ENCODE measurements around the gene TMPRSS6.

TMPRSS6 gene

DNA sequence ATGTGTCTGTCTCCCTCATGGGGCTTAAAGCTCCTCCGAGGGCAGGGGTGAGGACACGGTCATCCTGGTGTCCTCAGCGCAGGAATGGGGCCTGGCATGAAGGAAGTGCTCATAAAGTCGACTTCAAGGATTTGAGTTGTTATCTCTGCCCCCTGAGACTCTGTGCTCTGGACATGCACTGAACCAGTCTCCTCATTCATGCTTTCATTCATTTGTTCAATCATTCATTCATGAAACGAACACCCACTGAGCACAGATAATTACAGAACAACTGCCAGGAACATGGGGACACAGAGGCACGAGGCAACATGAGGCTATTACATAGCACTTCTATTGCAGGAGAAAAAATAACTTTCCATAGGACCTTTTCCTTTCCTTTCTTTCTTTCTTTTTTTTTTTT lies 16.5 kb downstream of the TMPRSS6 start:
- H3K4me3 ChIP-seq (ENCODE audit: insufficient read length, low read depth) = no peak overlapping the region
- no peak for DNase-seq (ENCODE audit: low read depth, low spot score)
- no peaks in the 10 kb centered on the region for H3K27me3 ChIP-seq (ENCODE audit: insufficient read depth, insufficient read length)
- no peaks in the 10 kb centered on the region for H3K36me3 ChIP-seq (ENCODE audit: insufficient read depth, insufficient read length, low read length)
- H3K9me3 ChIP-seq (ENCODE audit: insufficient read depth, low read length) = no peaks in the 10 kb centered on the region
- no peak overlapping the region for H3K9ac ChIP-seq (ENCODE audit: insufficient read length, low read depth)
- TF ChIP-seq ZNF274 (IDR thresholded peaks at IDR 0.05; ENCODE audit: low read depth, low read length) (no peak), SUZ12 (IDR thresholded peaks at IDR 0.05; ENCODE audit: extremely low read depth, insufficient read depth, insufficient read length) (no peak), YY1 (IDR thresholded peaks at IDR 0.05; ENCODE audit: insufficient read depth, insufficient read length) (no peak)
- peaks cover 6% of the 10 kb centered on the region for H3K4me1 ChIP-seq (ENCODE audit: insufficient read depth, insufficient read length)

DNA sequence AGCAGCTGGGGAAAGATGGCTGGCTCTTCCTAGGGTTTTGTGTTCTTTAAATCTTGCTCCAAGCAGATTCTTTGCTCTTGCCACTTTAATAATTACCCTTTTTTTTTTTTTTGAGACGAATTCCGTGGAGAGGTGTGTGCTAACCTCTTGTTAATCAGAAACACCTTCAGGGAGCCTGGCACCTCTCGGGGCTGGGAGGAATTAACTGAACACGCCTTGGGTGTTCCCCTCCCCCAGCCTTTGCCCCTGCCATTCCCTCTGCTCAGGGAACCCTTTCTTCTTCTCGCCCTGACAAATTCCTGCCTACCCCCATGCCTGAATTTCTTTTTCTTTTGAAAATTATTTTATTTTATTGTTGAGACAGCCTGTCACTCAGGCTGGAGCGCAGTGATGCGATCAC lies 17.5 kb downstream of the TMPRSS6 start:
- H3K4me3 ChIP-seq (ENCODE audit: insufficient read length, low read depth) = no peak overlapping the region

GRCh38 chr22:37090920-37091695 lies 18.4 kb downstream of the TMPRSS6 start:
- Histone ChIP-seq H3K4me3 (ENCODE audit: insufficient read length, low read depth) (no peak overlapping the region), H3K4me1 (ENCODE audit: insufficient read depth, insufficient read length) (peaks cover 8% of the 10 kb centered on the region), H3K9ac (ENCODE audit: insufficient read length, low read depth) (no peak overlapping the region), H3K36me3 (ENCODE audit: insufficient read depth, insufficient read length, low read length) (no peaks in the 10 kb centered on the region), H3K27me3 (ENCODE audit: insufficient read depth, insufficient read length) (peaks cover 4% of the 10 kb centered on the region), H3K9me3 (ENCODE audit: insufficient read depth, low read length) (no peaks in the 10 kb centered on the region)
- DNase-seq (ENCODE audit: low read depth, low spot score) = no peak
- TF ChIP-seq ZNF274 (IDR thresholded peaks at IDR 0.05; ENCODE audit: low read depth, low read length) (no peak), YY1 (IDR thresholded peaks at IDR 0.05; ENCODE audit: insufficient read depth, insufficient read length) (no peak), SUZ12 (IDR thresholded peaks at IDR 0.05; ENCODE audit: extremely low read depth, insufficient read depth, insufficient read length) (no peak)

More for the DNA sequence above, 17.5 kb downstream of the TMPRSS6 start:
- no peaks in the 10 kb centered on the region for H3K9me3 ChIP-seq (ENCODE audit: insufficient read depth, low read length)
- no peak for DNase-seq (ENCODE audit: low read depth, low spot score)
- H3K36me3 ChIP-seq (ENCODE audit: insufficient read depth, insufficient read length, low read length) = no peaks in the 10 kb centered on the region
- peaks cover 4% of the 10 kb centered on the region for H3K27me3 ChIP-seq (ENCODE audit: insufficient read depth, insufficient read length)
- TF ChIP-seq ZNF274 (IDR thresholded peaks at IDR 0.05; ENCODE audit: low read depth, low read length) (no peak), YY1 (IDR thresholded peaks at IDR 0.05; ENCODE audit: insufficient read depth, insufficient read length) (no peak), SUZ12 (IDR thresholded peaks at IDR 0.05; ENCODE audit: extremely low read depth, insufficient read depth, insufficient read length) (no peak)
- peaks cover 8% of the 10 kb centered on the region for H3K4me1 ChIP-seq (ENCODE audit: insufficient read depth, insufficient read length)
- no peak overlapping the region for H3K9ac ChIP-seq (ENCODE audit: insufficient read length, low read depth)

- Histone ChIP-seq H3K36me3 (ENCODE audit: insufficient read depth, insufficient read length, low read length) (no peaks in the 10 kb centered on the region), H3K9me3 (ENCODE audit: insufficient read depth, low read length) (no peaks in the 10 kb centered on the region), H3K4me3 (ENCODE audit: insufficient read length, low read depth) (no peak overlapping the region), H3K9ac (ENCODE audit: insufficient read length, low read depth) (no peak overlapping the region), H3K27me3 (ENCODE audit: insufficient read depth, insufficient read length) (peaks cover 9% of the 10 kb centered on the region), H3K4me1 (ENCODE audit: insufficient read depth, insufficient read length) (peaks cover 8% of the 10 kb centered on the region)
- TF ChIP-seq ZNF274 (IDR thresholded peaks at IDR 0.05; ENCODE audit: low read depth, low read length) (no peak), YY1 (IDR thresholded peaks at IDR 0.05; ENCODE audit: insufficient read depth, insufficient read length) (no peak), SUZ12 (IDR thresholded peaks at IDR 0.05; ENCODE audit: extremely low read depth, insufficient read depth, insufficient read length) (no peak)
- DNase-seq (ENCODE audit: low read depth, low spot score) = no peak
Measured at GRCh38 chr22:37089434-37089833, 20.1 kb downstream of the TMPRSS6 start.

- H3K4me1 ChIP-seq (ENCODE audit: insufficient read depth, insufficient read length) = peaks cover 8% of the 10 kb centered on the region
- no peak for DNase-seq (ENCODE audit: low read depth, low spot score)
- H3K9me3 ChIP-seq (ENCODE audit: insufficient read depth, low read length) = no peaks in the 10 kb centered on the region
- TF ChIP-seq ZNF274 (IDR thresholded peaks at IDR 0.05; ENCODE audit: low read depth, low read length) (no peak), SUZ12 (IDR thresholded peaks at IDR 0.05; ENCODE audit: extremely low read depth, insufficient read depth, insufficient read length) (no peak), YY1 (IDR thresholded peaks at IDR 0.05; ENCODE audit: insufficient read depth, insufficient read length) (no peak)
- no peak overlapping the region for H3K9ac ChIP-seq (ENCODE audit: insufficient read length, low read depth)
- peaks cover 9% of the 10 kb centered on the region for H3K27me3 ChIP-seq (ENCODE audit: insufficient read depth, insufficient read length)
- no peak overlapping the region for H3K4me3 ChIP-seq (ENCODE audit: insufficient read length, low read depth)
- H3K36me3 ChIP-seq (ENCODE audit: insufficient read depth, insufficient read length, low read length) = no peaks in the 10 kb centered on the region
Measured at GRCh38 chr22:37088750-37089408, 20.6 kb downstream of the TMPRSS6 start.

DNA sequence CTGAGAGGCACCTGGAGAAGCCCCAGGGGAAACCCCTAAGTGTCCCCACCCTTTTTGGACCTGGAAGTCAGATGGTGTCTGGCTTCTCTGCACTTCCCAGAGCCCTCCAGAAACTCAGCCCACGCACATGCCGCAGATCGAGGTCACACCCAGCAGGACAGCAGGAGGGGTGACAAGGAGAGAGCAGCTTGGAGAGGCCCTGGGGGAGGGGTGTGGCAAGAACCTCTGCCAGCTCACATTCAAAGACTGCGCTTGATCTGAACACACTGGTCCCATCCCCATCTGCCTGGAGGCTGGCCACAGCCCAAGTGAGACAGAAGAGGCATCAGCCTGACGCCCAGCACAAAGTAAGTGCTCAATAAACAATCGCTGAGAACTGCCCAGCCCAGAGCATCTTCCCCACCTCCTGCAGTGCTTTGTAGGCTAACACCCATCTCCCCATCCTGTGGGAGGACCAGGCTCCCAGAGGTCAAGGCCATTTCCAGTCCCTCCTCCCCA lies 21.4 kb downstream of the TMPRSS6 start:
- Histone ChIP-seq H3K36me3 (ENCODE audit: insufficient read depth, insufficient read length, low read length) (no peaks in the 10 kb centered on the region), H3K9ac (ENCODE audit: insufficient read length, low read depth) (peak overlapping the region; percentile 21), H3K27me3 (ENCODE audit: insufficient read depth, insufficient read length) (peaks cover 9% of the 10 kb centered on the region), H3K9me3 (ENCODE audit: insufficient read depth, low read length) (no peaks in the 10 kb centered on the region), H3K4me3 (ENCODE audit: insufficient read length, low read depth) (no peak overlapping the region), H3K4me1 (ENCODE audit: insufficient read depth, insufficient read length) (peaks cover 8% of the 10 kb centered on the region)
- no peak for DNase-seq (ENCODE audit: low read depth, low spot score)
- no peak for TF ChIP-seq YY1 (IDR thresholded peaks at IDR 0.05; ENCODE audit: insufficient read depth, insufficient read length)
- TF ChIP-seq ZNF274 (IDR thresholded peaks at IDR 0.05; ENCODE audit: low read depth, low read length) = no peak
- TF ChIP-seq SUZ12 (IDR thresholded peaks at IDR 0.05; ENCODE audit: extremely low read depth, insufficient read depth, insufficient read length) = no peak

GRCh38 chr22:37086184-37086583 lies 23.3 kb downstream of the TMPRSS6 start:
- TF ChIP-seq ZNF274 (IDR thresholded peaks at IDR 0.05; ENCODE audit: low read depth, low read length) = no peak
- no peak for TF ChIP-seq SUZ12 (IDR thresholded peaks at IDR 0.05; ENCODE audit: extremely low read depth, insufficient read depth, insufficient read length)
- TF ChIP-seq YY1 (IDR thresholded peaks at IDR 0.05; ENCODE audit: insufficient read depth, insufficient read length) = no peak
- Histone ChIP-seq H3K4me1 (ENCODE audit: insufficient read depth, insufficient read length) (peaks cover 6% of the 10 kb centered on the region), H3K9me3 (ENCODE audit: insufficient read depth, low read length) (no peaks in the 10 kb centered on the region), H3K9ac (ENCODE audit: insufficient read length, low read depth) (no peak overlapping the region), H3K4me3 (ENCODE audit: insufficient read length, low read depth) (no peak overlapping the region), H3K36me3 (ENCODE audit: insufficient read depth, insufficient read length, low read length) (no peaks in the 10 kb centered on the region), H3K27me3 (ENCODE audit: insufficient read depth, insufficient read length) (peaks cover 17% of the 10 kb centered on the region)
- no peak for DNase-seq (ENCODE audit: low read depth, low spot score)

Data from NT2/D1 (cell line).